Endothelial cell of umbilical vein (primary cell): ENCODE results near the gene KRT32. TPM values are rescaled to one million over a fixed set of nuclear protein-coding genes. Genes with fewer than 3 reads are reported as not detected.

Experiments used
- BruUV-seq: library from RNA; stranded (reverse); fragments of 400-500 nt; replicated peaks from 2 replicates; lab custom pipeline; 2021; lab: Mats Ljungman, UMichigan
- CTCF ChIA-PET: fragments of 300-600, 350-600 bp; sonication (Branson Sonifier 250); formaldehyde crosslinking; loops from one replicate; lab custom pipeline; 2021; ENCODE audit warnings: antibody characterized with exemption, inconsistent platforms; lab: Charles Lee
- POLR2A ChIA-PET: fragments of 300-600, 350-600 bp; sonication (Branson Sonifier 250); formaldehyde crosslinking; loops from one replicate; lab custom pipeline; 2021; ENCODE audit warnings: antibody characterized with exemption, inconsistent platforms; lab: Charles Lee
- DNase-seq: peaks from one replicate; pipeline ENCODE4 v3.0.0-alpha.2; 2011; ENCODE audit warnings: low read depth, low spot score
- FAIRE-seq: peaks from 2 replicates; lab custom pipeline; 2011; peaks lifted over from hg19 to GRCh38; lab: Jason Lieb, UNC
- H2AFZ ChIP-seq: 2 replicates; pipeline ENCODE4 v1.6.0; 2012; ENCODE audit warnings: low read depth, low read length, control low read depth, inconsistent platforms
- H3K27ac ChIP-seq: 2 replicates; pipeline ENCODE4 v1.5.1; 2011; ENCODE audit warnings: low read depth, mild to moderate bottlenecking, control low read depth, low read length, moderate library complexity; ENCODE audit not compliant: insufficient read depth
- H3K27me3 ChIP-seq, 2 experiments: 2 replicates each; pipeline versions ENCODE4 v1.6.0 to v1.6.1; 2011; ENCODE audit warnings: low read length in 2 of 2, mixed read lengths in 1 of 2; ENCODE audit not compliant: control insufficient read depth in 2 of 2, insufficient read depth in 2 of 2
- H3K36me3 ChIP-seq, 2 experiments: 2 replicates in 1 of 2; 3 replicates in 1 of 2; pipeline ENCODE4 v1.5.1; 2011; ENCODE audit warnings: low read length in 2 of 2, mild to moderate bottlenecking in 1 of 2, moderate library complexity in 1 of 2; ENCODE audit not compliant: control insufficient read depth in 2 of 2, insufficient read depth in 2 of 2; ENCODE audit errors: extremely low read depth in 1 of 2
- H3K4me1 ChIP-seq: 3 replicates; pipeline ENCODE4 v1.5.1; 2011; ENCODE audit warnings: mild to moderate bottlenecking, low read length; ENCODE audit not compliant: control insufficient read depth, insufficient read depth; ENCODE audit errors: extremely low read depth
- H3K4me2 ChIP-seq: 2 replicates; pipeline ENCODE4 v1.6.1; 2011; ENCODE audit warnings: low read length, control low read depth, mixed read lengths; ENCODE audit not compliant: insufficient read depth
- H3K4me3 ChIP-seq, 3 experiments: fragments of 200-600 bp in 1 of 3; sonication (generic), shearing (Covaris generic) in 1 of 3; replicated peaks in 1 of 3; 2 replicates each; pipeline ENCODE4 v1.5.1; 2011 to 2016; ENCODE audit warnings: control low read depth in 3 of 3, low read length in 3 of 3, mild to moderate bottlenecking in 2 of 3, inconsistent platforms in 1 of 3, low read depth in 1 of 3, moderate library complexity in 1 of 3; ENCODE audit not compliant: insufficient read depth in 1 of 3
- H3K79me2 ChIP-seq: 2 replicates; pipeline ENCODE4 v1.6.0; 2012; ENCODE audit warnings: low read length, inconsistent platforms; ENCODE audit not compliant: control insufficient read depth, insufficient read depth
- H3K9ac ChIP-seq: replicated peaks from 2 replicates; pipeline ENCODE3; 2011; ENCODE audit warnings: low read length, control low read depth; ENCODE audit not compliant: insufficient read depth; ENCODE audit errors: extremely low read depth
- H3K9me1 ChIP-seq: replicated peaks from 3 replicates; pipeline ENCODE4 v1.6.0; 2011; ENCODE audit warnings: mild to moderate bottlenecking, low read length; ENCODE audit not compliant: control insufficient read depth, insufficient read depth; ENCODE audit errors: extremely low read depth
- H3K9me3 ChIP-seq: replicated peaks from 2 replicates; pipeline ENCODE4 v1.5.1; 2012; ENCODE audit warnings: low read length, inconsistent platforms; ENCODE audit not compliant: control insufficient read depth, insufficient read depth
- H4K20me1 ChIP-seq: replicated peaks from 2 replicates; pipeline ENCODE3; 2011; ENCODE audit warnings: mild to moderate bottlenecking, low read length; ENCODE audit not compliant: control insufficient read depth, insufficient read depth; ENCODE audit errors: extremely low read depth
- EZH2 ChIP-seq: IDR thresholded peaks from 2 replicates; pipeline ENCODE4 v1.6.1; 2012; ENCODE audit warnings: borderline replicate concordance, low read depth, mild to moderate bottlenecking, moderate library complexity, low read length, inconsistent platforms; ENCODE audit not compliant: severe bottlenecking
- FOS ChIP-seq: IDR thresholded peaks from 2 replicates; pipeline ENCODE4 v1.6.1; 2011; ENCODE audit warnings: mild to moderate bottlenecking, low read length, moderate library complexity, borderline replicate concordance; ENCODE audit not compliant: insufficient read depth
- GATA2 ChIP-seq: IDR thresholded peaks from 2 replicates; pipeline ENCODE4 v1.7.0; 2011; ENCODE audit warnings: low read depth, mild to moderate bottlenecking, moderate library complexity, mixed read lengths, low read length; ENCODE audit not compliant: insufficient read length, insufficient read depth
- JUN ChIP-seq: IDR thresholded peaks from 2 replicates; pipeline ENCODE4 v1.6.1; 2011; ENCODE audit warnings: borderline replicate concordance, low read depth; ENCODE audit not compliant: insufficient read length, insufficient read depth
- MYC ChIP-seq: IDR thresholded peaks from one replicate; pipeline ENCODE4 v1.6.1; 2011; ENCODE audit warnings: mild to moderate bottlenecking, low read depth, low read length
- POLR2A ChIP-seq: IDR thresholded peaks from 2 replicates; pipeline ENCODE4 v1.6.1; 2012; ENCODE audit warnings: low read depth, mild to moderate bottlenecking, control low read depth, low read length
- POLR2AphosphoS5 ChIP-seq: IDR thresholded peaks from 2 replicates; pipeline ENCODE4 v1.6.1; 2012; ENCODE audit warnings: low read depth, mild to moderate bottlenecking, control low read depth, low read length, moderate library complexity; ENCODE audit not compliant: insufficient read depth
- dilution Hi-C: fragments of 300-500 bp; cut with MboI; formaldehyde crosslinking; loops from one replicate; pipeline ENCODE4 v1.15.0; 2019; ENCODE audit warnings: low sequenced_read_pairs; ENCODE audit not compliant: extremely low pct_ligation_motif_present
- intact Hi-C: fragments of 100-400 bp; cut with micrococcal nuclease; formaldehyde crosslinking; loops from one replicate; pipeline ENCODE4 v1.10.0; 2022
- polyA plus RNA-seq, 4 experiments: library from polyadenylated mRNA; depleted of rRNA in 3 of 4; stranded (reverse) in 3 of 4; unstranded in 1 of 4; fragments of >200 nt; gene quantifications; 2 replicates each; pipeline versions ENCODE4 v1.2.1 to v1.2.3, GENCODE V29; 2011 to 2012; ENCODE audit warnings: missing spikeins in 1 of 4
- total RNA-seq: library from RNA; stranded (reverse); gene quantifications from 2 replicates; pipeline ENCODE4 v1.2.3, GENCODE V29; 2021
- TF ChIP-seq, protein P1 (sequence below): IDR thresholded peaks from 2 replicates; pipeline ENCODE4 v1.6.1; 2011; ENCODE audit not compliant: insufficient read depth, insufficient read length
- TF ChIP-seq, protein P2 (sequence below), 2 donors: IDR thresholded peaks; 1 replicate in 1 of 2; 2 replicates in 1 of 2; pipeline ENCODE4 v1.5.1; 2011; ENCODE audit warnings: low read length in 2 of 2, mild to moderate bottlenecking in 2 of 2, moderate library complexity in 2 of 2, control low read depth in 1 of 2, inconsistent platforms in 1 of 2, low read depth in 1 of 2; ENCODE audit not compliant: insufficient read depth in 1 of 2; ENCODE audit errors: extremely low read depth in 1 of 2

KRT32 gene
- total and polyA plus RNA-seq, 2 donors (not counting 3 experiments of a cell fraction or from before 2014, with no cell fraction given) = not detected

DNA sequence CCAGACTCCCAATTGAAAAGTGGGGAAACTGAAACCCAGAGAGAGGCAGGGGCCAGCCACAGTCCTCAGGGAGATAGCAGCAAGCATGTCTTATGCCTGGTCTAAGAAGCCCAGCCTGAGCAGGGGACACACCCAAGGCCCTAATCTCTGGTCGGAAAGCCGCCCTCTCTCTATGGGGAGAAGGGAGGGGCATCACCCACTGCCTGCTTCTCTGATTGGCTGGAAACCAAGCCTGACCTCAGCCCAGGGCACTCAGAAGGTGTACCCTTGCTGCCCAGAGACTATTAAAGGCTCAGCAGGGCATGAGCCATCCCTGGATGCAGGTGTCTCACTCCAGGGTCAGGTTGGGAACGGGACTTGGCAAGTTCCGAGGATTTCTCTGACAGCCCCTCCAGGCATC lies 43.9 kb upstream of the KRT32 start:
- intact Hi-C loops = no loop called here
- Histone ChIP-seq H3K27ac (no peak overlapping the region), H2AFZ (no peak overlapping the region), H3K9ac (no peak overlapping the region), H3K36me3 (no peaks in the 10 kb centered on the region), H3K4me2 (no peak overlapping the region), H3K79me2 (no peaks in the 10 kb centered on the region), H3K4me3 (no peak overlapping the region), H3K9me1 (no peaks in the 10 kb centered on the region), H4K20me1 (no peaks in the 10 kb centered on the region), H3K27me3 (no peaks in the 10 kb centered on the region), H3K4me1 (no peaks in the 10 kb centered on the region), H3K9me3 (no peaks in the 10 kb centered on the region)
- TF ChIP-seq MYC (no peak), POLR2A (no peak), GATA2 (no peak), FOS (no peak), EZH2 (no peak), POLR2AphosphoS5 (no peak), JUN (no peak)
- TF ChIP-seq, protein P1, sequence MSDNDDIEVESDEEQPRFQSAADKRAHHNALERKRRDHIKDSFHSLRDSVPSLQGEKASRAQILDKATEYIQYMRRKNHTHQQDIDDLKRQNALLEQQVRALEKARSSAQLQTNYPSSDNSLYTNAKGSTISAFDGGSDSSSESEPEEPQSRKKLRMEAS = no peak
- TF ChIP-seq, protein P2, sequence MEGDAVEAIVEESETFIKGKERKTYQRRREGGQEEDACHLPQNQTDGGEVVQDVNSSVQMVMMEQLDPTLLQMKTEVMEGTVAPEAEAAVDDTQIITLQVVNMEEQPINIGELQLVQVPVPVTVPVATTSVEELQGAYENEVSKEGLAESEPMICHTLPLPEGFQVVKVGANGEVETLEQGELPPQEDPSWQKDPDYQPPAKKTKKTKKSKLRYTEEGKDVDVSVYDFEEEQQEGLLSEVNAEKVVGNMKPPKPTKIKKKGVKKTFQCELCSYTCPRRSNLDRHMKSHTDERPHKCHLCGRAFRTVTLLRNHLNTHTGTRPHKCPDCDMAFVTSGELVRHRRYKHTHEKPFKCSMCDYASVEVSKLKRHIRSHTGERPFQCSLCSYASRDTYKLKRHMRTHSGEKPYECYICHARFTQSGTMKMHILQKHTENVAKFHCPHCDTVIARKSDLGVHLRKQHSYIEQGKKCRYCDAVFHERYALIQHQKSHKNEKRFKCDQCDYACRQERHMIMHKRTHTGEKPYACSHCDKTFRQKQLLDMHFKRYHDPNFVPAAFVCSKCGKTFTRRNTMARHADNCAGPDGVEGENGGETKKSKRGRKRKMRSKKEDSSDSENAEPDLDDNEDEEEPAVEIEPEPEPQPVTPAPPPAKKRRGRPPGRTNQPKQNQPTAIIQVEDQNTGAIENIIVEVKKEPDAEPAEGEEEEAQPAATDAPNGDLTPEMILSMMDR (IDR thresholded peaks at IDR 0.05; ENCODE audit: extremely low read depth in 1 of 2, insufficient read depth in 1 of 2, low read depth in 1 of 2, low read length in 2 of 2) = no peak
- FAIRE-seq (no peak), DNase-seq (no peak)
- ChIA-PET CTCF (interaction anchor here (1.2 to 2.0 kb wide), 3 partner anchors 13 to 152 kb away, joined by 3 to 5 read pairs (median 4); no protein-coding TSS in a partner anchor), POLR2A (no interaction called here)
- BruUV-seq = no TSS peak
- dilution Hi-C loops = no loop called here
